Measurements from ENCODE around the gene TMEM184B. TPM values are rescaled to one million over a fixed set of nuclear protein-coding genes. Genes with fewer than 3 reads are reported as not detected.

TMEM184B gene
- total RNA-seq, 1 donor from 2014 or later, result 26.5 TPM

DNA sequence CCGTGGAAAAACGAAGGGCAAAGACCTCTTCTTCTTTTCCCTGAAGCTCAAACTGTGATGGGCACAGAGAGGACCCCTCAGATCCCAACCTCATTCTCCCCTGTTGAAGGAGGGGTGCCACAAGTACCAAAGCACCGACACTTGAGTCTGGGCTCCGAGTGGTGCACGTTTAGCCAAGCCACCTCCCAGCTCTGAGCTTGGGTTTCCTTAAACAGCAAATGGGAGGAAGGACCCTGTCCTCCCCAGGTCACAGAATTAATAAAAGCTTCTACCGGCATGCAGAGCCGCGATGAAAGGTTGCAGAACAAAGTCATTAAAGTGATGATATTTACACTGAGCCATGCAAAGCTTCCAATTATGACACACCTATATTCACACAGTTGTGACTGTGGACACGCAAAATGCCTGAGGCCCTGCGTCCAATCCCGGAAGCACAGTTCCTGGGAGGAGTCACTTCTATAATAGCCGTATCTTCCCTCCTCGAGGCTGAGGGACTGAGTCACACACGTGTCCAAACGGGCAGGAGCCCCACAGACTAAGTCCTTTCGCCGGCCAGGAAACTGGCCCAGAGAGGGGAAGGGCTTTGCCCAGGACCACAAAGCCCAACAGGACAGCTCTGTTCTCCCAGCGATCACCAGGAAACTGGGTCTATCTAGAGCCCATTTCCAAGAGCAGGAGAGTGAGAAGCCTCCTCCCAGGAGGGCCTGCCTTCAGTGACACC is 45.3 kb upstream of the TMEM184B start:
- Histone ChIP-seq H4K20me1 (ENCODE audit: low read depth) (peaks cover 34% of the 10 kb centered on the region), H3K4me2 (peak overlapping the region; percentile 75), H3K79me2 (ENCODE audit: low read depth) (peaks cover 39% of the 10 kb centered on the region), H3K27ac (no peak overlapping the region), H3K9ac (no peak overlapping the region), H3K4me3 (peak overlapping the region; percentile 59), H3K4me1 (peaks cover 43% of the 10 kb centered on the region), H3K27me3 (no peaks in the 10 kb centered on the region), H2AFZ (replicated peaks) (peak overlapping the region; percentile 97), H3K36me3 (no peaks in the 10 kb centered on the region), H3K9me3 (ENCODE audit: low read depth) (no peaks in the 10 kb centered on the region), H3F3A (ENCODE audit: low read depth) (peaks cover 54% of the 10 kb centered on the region)
- peaks cover 2% of the 10 kb centered on the region for H3K36me3 Mint-ChIP-seq
- peaks cover 11% of the 10 kb centered on the region for H3K27me3 Mint-ChIP-seq (ENCODE audit: insufficient read depth, low read depth)
- H3K9me3 Mint-ChIP-seq, result no peaks in the 10 kb centered on the region
- H3K4me3 Mint-ChIP-seq, result peak overlapping the region; percentile 86
- TF ChIP-seq, protein P1, sequence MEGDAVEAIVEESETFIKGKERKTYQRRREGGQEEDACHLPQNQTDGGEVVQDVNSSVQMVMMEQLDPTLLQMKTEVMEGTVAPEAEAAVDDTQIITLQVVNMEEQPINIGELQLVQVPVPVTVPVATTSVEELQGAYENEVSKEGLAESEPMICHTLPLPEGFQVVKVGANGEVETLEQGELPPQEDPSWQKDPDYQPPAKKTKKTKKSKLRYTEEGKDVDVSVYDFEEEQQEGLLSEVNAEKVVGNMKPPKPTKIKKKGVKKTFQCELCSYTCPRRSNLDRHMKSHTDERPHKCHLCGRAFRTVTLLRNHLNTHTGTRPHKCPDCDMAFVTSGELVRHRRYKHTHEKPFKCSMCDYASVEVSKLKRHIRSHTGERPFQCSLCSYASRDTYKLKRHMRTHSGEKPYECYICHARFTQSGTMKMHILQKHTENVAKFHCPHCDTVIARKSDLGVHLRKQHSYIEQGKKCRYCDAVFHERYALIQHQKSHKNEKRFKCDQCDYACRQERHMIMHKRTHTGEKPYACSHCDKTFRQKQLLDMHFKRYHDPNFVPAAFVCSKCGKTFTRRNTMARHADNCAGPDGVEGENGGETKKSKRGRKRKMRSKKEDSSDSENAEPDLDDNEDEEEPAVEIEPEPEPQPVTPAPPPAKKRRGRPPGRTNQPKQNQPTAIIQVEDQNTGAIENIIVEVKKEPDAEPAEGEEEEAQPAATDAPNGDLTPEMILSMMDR (IDR thresholded peaks at IDR 0.05), result no peak
- TF ChIP-seq EZH2phosphoT487 (IDR thresholded peaks at IDR 0.05) (no peak), EZH2 (IDR thresholded peaks at IDR 0.05) (no peak)
- peak overlapping the region; percentile 91 for H3K27ac Mint-ChIP-seq
- peak; percentile 34 for DNase-seq (ENCODE audit: low spot score)
- peaks cover 47% of the 10 kb centered on the region for H3K4me1 Mint-ChIP-seq

DNA sequence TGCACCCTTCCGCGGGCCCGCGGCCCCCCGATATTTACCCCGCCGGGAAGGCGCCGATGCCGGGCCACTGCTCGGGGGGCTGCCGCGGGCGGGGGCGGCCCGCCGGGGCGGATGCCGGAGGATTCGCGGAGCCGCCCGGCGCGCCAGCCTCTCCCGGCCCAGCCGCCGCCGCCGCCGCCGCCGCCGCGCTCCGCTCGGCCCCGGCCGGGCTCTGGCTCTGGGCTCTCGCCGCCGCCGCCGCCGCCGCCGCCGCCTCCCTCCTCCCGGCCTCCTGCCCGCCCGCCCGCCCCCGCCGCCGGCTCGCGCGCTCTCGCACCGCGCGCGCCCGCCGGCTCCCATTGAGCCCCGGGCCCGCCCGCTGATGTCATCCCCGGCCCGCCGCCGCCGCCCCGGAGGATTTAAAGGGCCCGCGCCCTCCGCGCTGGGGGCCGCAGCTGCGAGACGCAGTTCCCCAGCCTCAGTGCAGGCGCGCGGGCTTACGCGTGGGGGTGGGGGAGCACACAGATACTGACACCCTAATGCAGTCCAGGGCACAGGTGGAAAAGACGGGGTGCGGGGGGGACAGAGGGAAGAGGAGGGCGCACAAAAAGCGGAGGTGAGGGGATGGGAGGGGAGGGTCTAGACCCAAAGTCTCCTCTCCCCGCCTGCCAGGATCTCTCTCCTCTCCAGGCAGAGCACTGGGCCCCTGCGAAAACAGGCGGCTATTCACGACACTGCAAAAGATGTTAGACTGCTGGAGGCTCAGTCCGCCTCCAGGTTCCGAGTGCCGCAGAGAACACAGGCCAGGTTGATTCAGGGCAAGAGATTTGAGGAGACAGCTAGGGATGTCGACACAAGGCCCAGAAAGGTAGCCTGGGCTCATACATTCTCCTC is 44.5 kb upstream of the TMEM184B start, which contains the start of gene CSNK1E:
Gene CSNK1E (minus strand): TSS at position 312 of the 873 bp plus-strand sequence. CDS start 3,276 bp downstream, outside the sequence.
- Histone ChIP-seq H3K9ac (peak within 1 kb of the TSS; percentile 100), H3K4me3 (peak within 1 kb of the TSS; percentile 99), H3K9me3 (ENCODE audit: low read depth) (no peaks in the 10 kb centered on the region), H3K4me1 (peaks cover 43% of the 10 kb centered on the region), H2AFZ (replicated peaks) (peak within 1 kb of the TSS; percentile 97), H3K27me3 (no peaks in the 10 kb centered on the region), H3K79me2 (ENCODE audit: low read depth) (peaks cover 47% of the 10 kb centered on the region), H3K4me2 (peak within 1 kb of the TSS; percentile 86), H4K20me1 (ENCODE audit: low read depth) (peaks cover 42% of the 10 kb centered on the region), H3F3A (ENCODE audit: low read depth) (peaks cover 54% of the 10 kb centered on the region), H3K36me3 (no peaks in the 10 kb centered on the region), H3K27ac (peak within 1 kb of the TSS; percentile 99)
- H3K27ac Mint-ChIP-seq, result peak within 1 kb of the TSS; percentile 100
- H3K9me3 Mint-ChIP-seq, result no peaks in the 10 kb centered on the region
- TF ChIP-seq, protein P1 (IDR thresholded peaks at IDR 0.05), result no peak
- TF ChIP-seq EZH2 (IDR thresholded peaks at IDR 0.05), result no peak
- no peak for TF ChIP-seq EZH2phosphoT487 (IDR thresholded peaks at IDR 0.05)
- H3K36me3 Mint-ChIP-seq, result peaks cover 8% of the 10 kb centered on the region
- peak within 1 kb of the TSS; percentile 98 for H3K4me3 Mint-ChIP-seq
- DNase-seq (ENCODE audit: low spot score), result peak; percentile 92
- H3K27me3 Mint-ChIP-seq (ENCODE audit: insufficient read depth, low read depth), result peaks cover 8% of the 10 kb centered on the region
- H3K4me1 Mint-ChIP-seq, result peaks cover 48% of the 10 kb centered on the region

DNA sequence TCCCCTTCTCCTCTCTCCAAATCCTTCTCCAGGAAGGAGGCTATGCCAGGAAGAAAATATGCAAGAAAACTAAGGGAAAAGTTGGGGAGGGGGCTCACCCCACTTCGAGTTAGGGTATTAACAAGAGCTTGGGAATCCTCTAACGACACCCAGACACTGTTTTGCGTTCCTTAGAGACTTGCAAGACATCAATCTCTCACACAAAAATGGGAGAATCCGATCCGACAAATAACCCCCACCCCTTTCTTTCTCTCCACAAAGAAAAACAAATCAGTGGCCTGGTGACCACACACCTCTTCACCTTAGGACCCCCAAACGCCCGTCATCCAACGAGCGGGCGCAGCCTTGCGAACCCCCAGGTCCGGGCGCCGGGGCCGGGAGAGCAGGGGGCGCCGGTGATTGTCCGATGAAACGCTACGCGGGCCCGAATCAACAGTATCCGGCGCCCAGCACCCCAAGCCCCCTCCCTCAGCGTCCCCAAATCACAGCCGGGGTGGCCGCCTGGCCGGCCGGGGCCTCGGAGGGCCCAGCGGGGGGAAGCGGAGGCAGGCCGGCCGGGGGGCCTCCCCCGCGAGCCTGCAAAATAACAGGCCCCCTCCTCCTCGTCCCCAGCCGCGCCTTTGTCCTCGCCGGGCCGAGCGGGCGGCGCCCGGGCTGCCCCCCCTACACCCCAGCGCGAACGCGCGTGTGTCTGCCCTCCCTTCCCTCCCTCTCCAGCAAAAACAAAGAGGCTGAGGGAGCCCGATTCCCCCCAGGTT is 43.7 kb upstream of the TMEM184B start:
- peaks cover 9% of the 10 kb centered on the region for H3K36me3 Mint-ChIP-seq
- Histone ChIP-seq H3K4me2 (peak overlapping the region; percentile 86), H3K9ac (peak overlapping the region; percentile 100), H3F3A (ENCODE audit: low read depth) (peaks cover 54% of the 10 kb centered on the region), H4K20me1 (ENCODE audit: low read depth) (peaks cover 50% of the 10 kb centered on the region), H3K4me1 (peaks cover 43% of the 10 kb centered on the region), H3K27me3 (no peaks in the 10 kb centered on the region), H3K9me3 (ENCODE audit: low read depth) (no peaks in the 10 kb centered on the region), H2AFZ (replicated peaks) (no peak overlapping the region), H3K4me3 (peak overlapping the region; percentile 99), H3K27ac (peak overlapping the region; percentile 99), H3K79me2 (ENCODE audit: low read depth) (peaks cover 55% of the 10 kb centered on the region), H3K36me3 (no peaks in the 10 kb centered on the region)
- H3K27ac Mint-ChIP-seq, result peak overlapping the region; percentile 100
- H3K4me1 Mint-ChIP-seq, result peaks cover 48% of the 10 kb centered on the region
- peak overlapping the region; percentile 98 for H3K4me3 Mint-ChIP-seq
- H3K9me3 Mint-ChIP-seq, result no peaks in the 10 kb centered on the region
- TF ChIP-seq EZH2phosphoT487 (IDR thresholded peaks at IDR 0.05) (no peak), EZH2 (IDR thresholded peaks at IDR 0.05) (no peak)
- TF ChIP-seq, protein P1 (IDR thresholded peaks at IDR 0.05), result no peak
- H3K27me3 Mint-ChIP-seq (ENCODE audit: insufficient read depth, low read depth), result peaks cover 8% of the 10 kb centered on the region
- peak; percentile 70 for DNase-seq (ENCODE audit: low spot score)
